Measurements from ENCODE around the gene WDR3.

The WDR3 gene

DNA sequence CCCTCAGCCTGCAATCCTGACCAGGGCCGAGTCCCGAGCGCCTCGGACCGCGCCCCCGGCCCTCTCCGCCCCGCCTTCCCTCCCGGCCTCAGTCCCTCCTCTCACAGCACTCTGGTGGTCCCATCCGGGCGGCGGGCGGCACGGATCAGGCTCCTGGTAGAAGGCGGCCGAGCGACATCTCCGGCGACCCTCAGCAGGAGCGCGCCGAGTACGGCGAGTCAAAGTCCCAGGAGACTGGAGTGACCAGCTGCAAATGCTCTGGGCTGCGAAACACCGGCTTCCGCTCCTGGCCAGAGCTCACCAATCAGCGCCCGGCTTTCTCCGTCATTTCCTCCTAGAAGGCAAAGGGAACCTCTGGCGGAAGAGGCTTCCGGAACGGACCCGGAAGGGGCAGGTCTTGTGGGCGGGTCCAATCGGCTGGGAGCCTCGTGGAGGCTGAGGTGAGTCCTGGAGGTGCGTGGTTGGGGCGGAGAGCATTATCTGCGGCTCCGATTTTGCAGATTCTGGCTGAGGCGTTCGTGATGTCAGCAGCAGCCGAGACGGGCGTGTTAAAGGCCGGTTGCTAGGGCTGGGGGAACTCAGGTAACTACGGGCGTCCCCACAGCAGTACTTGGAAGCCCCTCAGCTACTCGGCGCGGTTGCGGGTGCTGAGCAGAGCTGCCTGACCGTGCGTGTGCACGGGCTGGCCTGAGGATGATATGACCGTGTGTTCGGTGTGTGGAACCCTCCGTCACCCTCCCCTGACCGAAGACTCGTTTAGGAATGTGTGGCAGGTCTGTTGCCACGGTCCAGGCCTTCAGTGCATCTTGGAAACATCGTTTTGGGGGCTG lies at the start of gene WDR3, which contains the start of gene GDAP2:
Gene WDR3, plus strand, starts transcription at position 397 of the 830 bp plus-strand sequence. CDS start 3,581 bp downstream, outside the sequence.
Gene GDAP2, minus strand, starts transcription at position 279 of the 830 bp plus-strand sequence. CDS start 9,264 bp downstream, outside the sequence.
- DNase-seq (ENCODE audit: low spot score) = peak; percentile 98

- DNase-seq (ENCODE audit: low spot score) = peak; percentile 45
These were observed 45.9 kb upstream of the WDR3 start for GRCh38 chr1:117883616-117884015.

GRCh38 chr1:117886101-117886795 lies 43.3 kb upstream of the WDR3 start:
- DNase-seq (ENCODE audit: low spot score) = no peak

GRCh38 chr1:117890452-117890851 lies 39.1 kb upstream of the WDR3 start:
- no peak for DNase-seq (ENCODE audit: low spot score)

DNA sequence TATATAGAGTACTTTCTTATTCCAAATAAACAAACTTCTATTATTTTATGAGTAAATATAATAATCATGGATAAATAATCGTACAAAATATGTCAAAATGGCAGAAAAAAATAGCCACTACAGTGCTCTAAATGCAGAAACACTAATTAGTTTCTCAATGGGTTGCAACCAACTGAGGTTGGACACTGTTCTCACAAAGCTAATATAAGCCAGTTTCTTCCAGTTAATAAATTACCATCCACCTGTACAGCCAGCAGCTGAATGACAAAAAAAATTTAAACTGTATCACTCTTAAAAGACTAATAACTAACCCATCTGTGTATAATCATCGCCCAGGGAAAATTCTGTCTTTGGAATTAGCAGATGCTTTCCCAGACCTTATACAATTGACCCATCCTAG lies 37.0 kb upstream of the WDR3 start:
- DNase-seq (ENCODE audit: low spot score) = peak; percentile 14

GRCh38 chr1:117894078-117894477 lies 35.5 kb upstream of the WDR3 start:
- DNase-seq (ENCODE audit: low spot score) = no peak

GRCh38 chr1:117895482-117896114 lies 33.9 kb upstream of the WDR3 start:
- peak; percentile 81 for DNase-seq (ENCODE audit: low spot score)

DNA sequence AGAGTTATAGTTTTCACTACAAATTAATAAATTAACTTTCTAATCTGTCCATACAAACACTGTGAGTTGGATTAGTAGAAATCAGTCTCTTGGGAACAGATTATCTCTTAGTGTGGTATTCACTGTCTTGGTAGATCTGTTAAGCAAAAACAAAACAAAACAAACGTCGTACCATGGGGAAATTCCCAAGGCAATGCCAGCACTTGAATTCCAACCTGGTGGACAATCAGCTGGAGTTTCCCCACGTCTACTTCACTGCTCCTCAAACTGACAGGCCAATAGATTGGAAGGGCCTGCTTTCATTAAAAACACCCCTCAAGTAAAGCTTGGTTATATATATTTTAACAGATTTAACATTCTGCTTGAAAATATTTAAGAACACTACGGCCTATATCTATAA lies 32.0 kb upstream of the WDR3 start:
- peak; percentile 50 for DNase-seq (ENCODE audit: low spot score)

DNA sequence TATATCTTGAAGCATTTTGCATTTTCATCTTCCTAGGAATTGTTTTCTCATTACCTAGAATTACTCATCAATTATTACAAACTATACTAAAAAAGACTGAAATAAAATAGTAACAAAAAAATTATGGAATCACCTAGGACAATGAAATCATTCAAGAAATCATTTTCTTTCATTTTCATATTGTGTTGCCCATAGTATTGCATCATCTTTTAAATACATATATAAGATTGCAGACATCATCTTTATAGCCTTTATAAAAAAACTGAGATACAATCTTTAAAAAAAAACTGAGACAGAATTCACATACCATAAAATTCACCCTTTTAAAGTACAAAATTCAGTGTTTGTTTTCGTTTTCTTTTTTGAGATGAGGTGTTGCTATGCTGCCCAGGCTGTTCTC lies 29.7 kb upstream of the WDR3 start:
- DNase-seq (ENCODE audit: low spot score) = no peak

GRCh38 chr1:117902944-117903343 lies 26.6 kb upstream of the WDR3 start:
- DNase-seq (ENCODE audit: low spot score) = no peak

DNA sequence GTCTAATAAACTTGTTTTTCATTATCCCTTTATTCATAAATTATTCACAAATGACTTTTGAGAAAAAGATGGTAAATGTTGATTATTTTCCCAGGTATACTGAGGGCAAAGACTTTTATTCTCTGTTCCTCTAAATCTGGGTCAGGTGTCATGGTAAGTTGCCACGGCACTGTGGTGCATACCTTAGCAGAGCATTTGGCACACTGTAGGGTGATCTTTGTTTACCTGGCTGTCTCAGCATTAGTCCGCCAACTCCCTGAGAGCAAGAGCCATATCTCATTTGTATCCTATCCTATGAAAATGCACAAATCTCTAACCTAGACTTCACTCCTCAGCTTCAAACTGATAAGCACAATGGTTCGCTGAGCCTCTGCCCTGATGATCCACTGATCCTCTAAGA lies 25.1 kb upstream of the WDR3 start:
- no peak for DNase-seq (ENCODE audit: low spot score)

DNA sequence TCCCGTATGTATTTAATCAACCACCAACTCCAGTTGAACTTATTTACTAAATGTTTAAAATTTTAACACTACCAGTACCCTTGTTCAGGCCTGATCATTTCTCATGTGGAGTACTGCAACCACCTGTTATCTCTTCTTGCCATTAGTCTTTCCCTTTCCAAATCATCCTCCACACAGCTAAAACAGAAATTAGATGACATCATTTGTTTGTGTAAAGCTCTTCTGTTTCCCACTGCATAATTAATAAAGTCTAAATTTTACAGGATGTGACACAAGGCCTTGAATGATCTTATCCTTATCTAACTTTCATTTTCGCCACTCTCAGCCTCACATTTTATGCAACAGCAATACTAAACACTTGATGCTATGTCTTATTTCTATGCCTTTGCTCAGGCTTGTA lies 24.5 kb upstream of the WDR3 start:
- no peak for DNase-seq (ENCODE audit: low spot score)

GRCh38 chr1:117911051-117911450 lies 18.5 kb upstream of the WDR3 start:
- no peak for DNase-seq (ENCODE audit: low spot score)

DNA sequence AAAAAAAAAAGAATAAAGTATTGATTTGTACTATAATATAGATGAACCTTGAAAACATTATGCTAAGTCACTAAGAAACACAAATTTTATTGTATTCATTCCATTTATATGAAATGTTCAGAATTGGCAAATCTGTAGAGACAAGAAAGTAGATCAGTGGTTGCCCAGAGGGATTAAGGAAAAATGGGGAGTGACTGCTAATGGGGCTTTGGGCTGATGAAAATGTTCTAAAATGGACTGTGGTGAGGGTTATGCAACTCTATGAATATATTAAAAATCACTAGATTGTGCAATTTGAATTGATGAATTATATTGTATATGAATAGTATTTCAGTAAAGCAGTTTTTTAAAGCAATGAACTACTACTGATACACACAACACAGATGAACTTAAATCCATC lies 10.2 kb upstream of the WDR3 start:
- no peak for DNase-seq (ENCODE audit: low spot score)

GRCh38 chr1:117921991-117922390 lies 7.5 kb upstream of the WDR3 start:
- no peak for DNase-seq (ENCODE audit: low spot score)

DNA sequence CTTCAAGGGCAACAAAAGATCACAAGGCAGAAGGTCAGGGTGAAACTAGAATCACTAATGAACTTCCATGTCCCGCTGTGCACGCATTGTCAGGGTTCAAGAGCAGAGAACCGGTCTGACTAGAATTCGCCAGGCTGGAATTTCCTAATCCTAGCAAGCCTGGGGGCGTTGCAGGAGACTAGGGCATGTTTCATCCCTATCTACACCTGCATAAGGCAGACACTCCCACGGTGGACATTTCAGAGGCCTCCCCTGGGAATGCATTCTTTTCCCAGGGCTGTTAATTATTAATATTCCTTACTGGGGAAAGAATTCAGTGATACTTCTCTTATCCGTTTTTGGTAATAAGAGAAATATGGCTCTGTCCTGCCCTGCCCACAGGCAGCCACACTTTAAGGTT lies 6.8 kb upstream of the WDR3 start:
- DNase-seq (ENCODE audit: low spot score) = peak; percentile 19

DNA sequence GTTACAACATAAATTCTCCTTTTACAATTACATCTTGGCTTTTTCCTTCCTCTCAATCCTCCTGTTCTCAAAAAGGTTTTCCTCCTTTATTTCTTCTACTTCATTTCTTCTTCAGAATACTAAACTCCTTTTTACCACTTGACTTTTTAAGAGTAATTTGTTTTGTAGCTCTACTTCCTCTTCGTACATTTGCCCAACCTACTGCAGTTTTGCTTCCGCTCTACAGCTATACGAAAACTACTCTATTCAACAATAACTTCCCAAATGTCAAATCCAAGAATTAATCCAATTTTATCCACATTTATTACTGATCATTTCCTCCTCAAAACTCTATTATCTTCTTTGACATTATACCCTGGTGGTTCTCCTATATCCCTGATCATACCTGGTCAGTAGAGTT lies 3.6 kb upstream of the WDR3 start:
- DNase-seq (ENCODE audit: low spot score) = no peak

DNA sequence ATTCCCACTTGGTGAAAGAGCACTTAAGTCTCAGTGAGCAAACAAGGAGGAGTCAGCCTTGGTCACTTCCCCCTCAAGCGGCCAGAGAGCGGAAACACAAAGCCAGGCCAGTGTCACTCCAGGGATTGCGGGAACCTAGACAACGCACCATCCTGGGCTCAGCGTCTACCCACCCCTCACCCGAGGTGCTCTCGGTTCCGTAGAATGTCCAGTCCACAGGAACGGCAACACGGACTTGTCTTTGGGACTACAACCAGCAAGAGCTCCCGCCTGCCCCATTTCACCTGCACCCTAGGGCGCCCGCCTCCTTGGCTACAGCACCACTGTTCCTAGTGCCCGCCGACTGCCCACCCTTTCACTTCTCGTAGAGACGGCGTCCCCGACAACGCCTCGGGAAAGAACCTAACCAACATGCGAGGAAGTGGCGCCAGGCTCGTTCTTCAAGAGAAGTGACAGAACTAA lies 627 bp upstream of the WDR3 start:
- peak; percentile 72 for DNase-seq (ENCODE audit: low spot score)

GRCh38 chr1:117930173-117930447 lies 571 bp downstream of the WDR3 start:
- no peak for DNase-seq (ENCODE audit: low spot score)

DNA sequence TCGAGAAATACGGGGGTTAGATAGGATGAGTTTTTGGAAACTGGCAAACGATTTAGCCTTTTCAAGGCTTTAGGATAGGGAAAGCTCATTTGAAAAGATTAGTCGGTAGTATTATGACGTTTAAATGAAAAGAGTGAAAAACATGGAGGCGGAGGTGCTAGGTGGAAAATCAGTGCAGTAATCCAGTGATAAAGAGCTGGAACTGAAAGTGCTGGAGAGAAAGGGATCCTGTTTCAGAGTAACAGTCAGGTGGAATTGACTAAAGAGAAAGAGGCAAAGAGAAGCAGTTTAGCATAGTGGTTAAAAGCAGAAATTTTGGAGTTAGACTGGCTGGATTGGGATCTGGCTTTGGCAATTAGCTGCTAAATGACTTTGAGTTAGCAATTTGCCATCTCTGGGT lies 945 bp downstream of the WDR3 start:
- peak; percentile 2 for DNase-seq (ENCODE audit: low spot score)

DNA sequence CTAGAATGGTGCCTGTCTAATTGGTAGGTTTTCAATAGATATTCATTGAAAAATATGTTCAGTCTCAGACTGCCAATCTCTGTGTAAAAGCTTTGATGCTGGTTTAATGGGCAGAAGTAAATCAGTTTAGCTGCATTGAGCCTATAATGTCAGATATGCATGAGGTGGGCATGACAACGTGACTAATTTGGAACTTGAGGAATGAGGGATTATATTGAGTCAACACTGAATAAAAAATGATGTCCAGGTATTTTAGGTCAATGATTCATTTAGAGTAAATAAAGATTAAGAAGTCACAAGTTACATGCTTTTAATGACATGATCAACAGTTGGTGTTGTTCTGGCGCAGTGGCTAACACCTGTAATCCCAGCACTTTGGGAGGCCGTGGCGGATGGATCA lies 3.0 kb downstream of the WDR3 start:
- peak; percentile 40 for DNase-seq (ENCODE audit: low spot score)

GRCh38 chr1:117933769-117934168 lies 4.2 kb downstream of the WDR3 start:
- no peak for DNase-seq (ENCODE audit: low spot score)

GRCh38 chr1:117942293-117942692 lies 12.8 kb downstream of the WDR3 start:
- no peak for DNase-seq (ENCODE audit: low spot score)
